MCF 10A (cell line): Measurements from ENCODE around the gene ERRFI1. TPM values are rescaled to one million over a fixed set of nuclear protein-coding genes. Genes with fewer than 3 reads are reported as not detected.
A peak's percentile ranks its signal among the peaks of the same experiment; 100 is the strongest.
"Not testable (repeated sequence)": the region's sequence is repeated elsewhere in the genome, so short reads cannot be mapped to it uniquely, and the experiment has no call there.

Source experiments
- BruUV-seq: library from RNA; stranded (reverse); fragments of 400-500 nt; replicated peaks from 2 replicates; lab custom pipeline; 2021; lab: Mats Ljungman, UMichigan
- CTCF ChIA-PET: fragments of 300-600 bp; sonication (Branson Sonifier 250); formaldehyde crosslinking; extraction: SDS; loops from one replicate; lab custom pipeline; 2021; ENCODE audit warnings: antibody characterized with exemption, inconsistent platforms; lab: Yijun Ruan, JAX
- POLR2A ChIA-PET: fragments of 300-600, 350-650 bp; sonication (Branson Sonifier 250); formaldehyde crosslinking; extraction: SDS; loops from one replicate; lab custom pipeline; 2020; ENCODE audit warnings: antibody characterized with exemption, inconsistent platforms; lab: Yijun Ruan, JAX
- DNase-seq: peaks from one replicate; pipeline ENCODE4 v3.0.0-alpha.2; 2018; ENCODE audit not compliant: unreplicated experiment
- H3K27ac Mint-ChIP-seq: one replicate; pipeline ENCODE4 v1.8.0; 2022; ENCODE audit warnings: mild to moderate bottlenecking, low read depth, mixed read lengths; ENCODE audit not compliant: unreplicated experiment
- H3K27me3 Mint-ChIP-seq: one replicate; pipeline ENCODE4 v1.8.0; 2022; ENCODE audit warnings: mixed read lengths; ENCODE audit not compliant: insufficient read depth, unreplicated experiment
- H3K36me3 Mint-ChIP-seq: one replicate; pipeline ENCODE4 v1.8.0; 2022; ENCODE audit warnings: mild to moderate bottlenecking, moderate library complexity, mixed read lengths; ENCODE audit not compliant: insufficient read depth, unreplicated experiment
- H3K4me1 Mint-ChIP-seq: one replicate; pipeline ENCODE4 v1.8.0; 2022; ENCODE audit warnings: mixed read lengths; ENCODE audit not compliant: insufficient read depth, unreplicated experiment
- H3K4me3 Mint-ChIP-seq: one replicate; pipeline ENCODE4 v1.8.0; 2022; ENCODE audit warnings: mild to moderate bottlenecking, moderate library complexity, mixed read lengths; ENCODE audit not compliant: unreplicated experiment
- H3K9me3 Mint-ChIP-seq: one replicate; pipeline ENCODE4 v1.8.0; 2022; ENCODE audit warnings: mixed read lengths; ENCODE audit not compliant: unreplicated experiment
- intact Hi-C: fragments of 100-400 bp; cut with micrococcal nuclease; formaldehyde crosslinking; loops from 2 replicates; pipeline ENCODE4 v1.14.1; 2022
- total RNA-seq: library from RNA; stranded (reverse); gene quantifications from 2 replicates; pipeline ENCODE4 v1.2.3, GENCODE V29; 2022
- TF ChIP-seq, protein P1 (sequence below): fragments of 200-600 bp; IDR thresholded peaks from one replicate; pipeline ENCODE4 v1.8.0; 2022; ENCODE audit warnings: antibody characterized with exemption, mild to moderate bottlenecking; ENCODE audit not compliant: unreplicated experiment

Gene ERRFI1
- total RNA-seq, 1 experiment from 2014 or later, result 111 TPM

DNA sequence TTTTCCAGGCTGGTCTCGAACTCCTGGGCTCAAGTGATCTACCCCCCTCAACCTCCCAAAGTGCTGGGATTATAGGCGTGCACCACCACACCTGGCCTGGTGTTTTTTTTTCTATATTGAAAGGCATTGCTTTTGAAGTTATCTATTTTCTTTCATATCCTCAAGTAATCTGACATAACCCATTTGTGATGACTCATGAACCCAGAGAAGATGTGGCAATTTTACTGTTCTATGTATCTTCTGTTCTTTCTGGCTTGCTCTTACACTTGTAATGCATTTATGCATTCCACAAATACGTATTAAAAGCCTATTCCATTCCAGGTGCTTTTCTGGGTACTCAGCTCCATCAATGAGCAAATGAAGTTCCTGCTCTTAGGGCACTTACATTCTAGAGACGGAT lies 29.9 kb upstream of the ERRFI1 start:
- intact Hi-C loops, result no loop called here

DNA sequence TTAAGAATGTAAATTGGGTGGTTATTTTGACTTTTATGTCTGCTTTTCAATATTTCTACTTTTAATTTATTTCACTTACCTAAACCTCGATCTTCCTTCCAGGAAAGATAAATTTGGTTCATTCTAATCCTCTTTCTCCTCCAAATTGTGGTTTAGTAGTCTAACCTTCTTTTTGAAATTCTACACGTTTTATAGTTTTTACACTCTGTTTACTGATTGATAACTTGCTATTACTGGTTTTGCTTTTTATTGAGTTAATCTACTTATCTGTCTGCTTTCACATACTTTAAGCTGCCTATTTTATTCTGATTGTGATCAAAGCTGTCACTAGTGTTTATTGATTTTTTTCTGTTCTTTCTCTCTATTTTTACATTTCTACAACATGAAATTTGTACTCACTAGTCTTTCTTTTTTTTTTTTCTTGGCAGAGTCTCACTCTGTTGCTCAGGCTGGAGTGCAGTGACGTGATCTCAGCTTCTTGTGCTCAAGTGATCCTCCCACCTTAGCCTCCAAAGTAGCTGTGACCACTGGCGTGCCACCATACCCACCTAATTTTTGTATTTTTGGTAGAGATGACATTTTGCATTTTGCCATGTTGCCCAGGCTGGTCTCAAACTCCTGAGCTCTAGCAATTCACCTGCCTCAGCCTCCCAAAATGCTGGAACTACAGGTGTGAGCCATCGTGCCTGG lies 27.9 kb upstream of the ERRFI1 start:
- H3K27me3 Mint-ChIP-seq, result no peaks in the 10 kb centered on the region

More for the DNA sequence above, 29.9 kb upstream of the ERRFI1 start:
- peak; percentile 82 for DNase-seq
- CTCF ChIA-PET, result interaction anchor here (0.6 to 1.1 kb wide), 2 partner anchors 17 to 24 kb away, joined by 3 to 4 read pairs; no protein-coding TSS in a partner anchor
- TF ChIP-seq, protein P1, sequence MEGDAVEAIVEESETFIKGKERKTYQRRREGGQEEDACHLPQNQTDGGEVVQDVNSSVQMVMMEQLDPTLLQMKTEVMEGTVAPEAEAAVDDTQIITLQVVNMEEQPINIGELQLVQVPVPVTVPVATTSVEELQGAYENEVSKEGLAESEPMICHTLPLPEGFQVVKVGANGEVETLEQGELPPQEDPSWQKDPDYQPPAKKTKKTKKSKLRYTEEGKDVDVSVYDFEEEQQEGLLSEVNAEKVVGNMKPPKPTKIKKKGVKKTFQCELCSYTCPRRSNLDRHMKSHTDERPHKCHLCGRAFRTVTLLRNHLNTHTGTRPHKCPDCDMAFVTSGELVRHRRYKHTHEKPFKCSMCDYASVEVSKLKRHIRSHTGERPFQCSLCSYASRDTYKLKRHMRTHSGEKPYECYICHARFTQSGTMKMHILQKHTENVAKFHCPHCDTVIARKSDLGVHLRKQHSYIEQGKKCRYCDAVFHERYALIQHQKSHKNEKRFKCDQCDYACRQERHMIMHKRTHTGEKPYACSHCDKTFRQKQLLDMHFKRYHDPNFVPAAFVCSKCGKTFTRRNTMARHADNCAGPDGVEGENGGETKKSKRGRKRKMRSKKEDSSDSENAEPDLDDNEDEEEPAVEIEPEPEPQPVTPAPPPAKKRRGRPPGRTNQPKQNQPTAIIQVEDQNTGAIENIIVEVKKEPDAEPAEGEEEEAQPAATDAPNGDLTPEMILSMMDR, result no peak
- Mint-ChIP-seq H3K27ac (peak overlapping the region; percentile 74), H3K4me3 (no peak overlapping the region), H3K27me3 (no peaks in the 10 kb centered on the region), H3K9me3 (no peaks in the 10 kb centered on the region), H3K4me1 (peaks cover 18% of the 10 kb centered on the region), H3K36me3 (peaks cover 5% of the 10 kb centered on the region)
- POLR2A ChIA-PET, result interaction anchor here (0.6 to 4.4 kb wide), 17 partner anchors 8 to 126 kb away, joined by 3 to 14 read pairs (median 4); no protein-coding TSS in a partner anchor
- BruUV-seq, result no TSS peak

DNA sequence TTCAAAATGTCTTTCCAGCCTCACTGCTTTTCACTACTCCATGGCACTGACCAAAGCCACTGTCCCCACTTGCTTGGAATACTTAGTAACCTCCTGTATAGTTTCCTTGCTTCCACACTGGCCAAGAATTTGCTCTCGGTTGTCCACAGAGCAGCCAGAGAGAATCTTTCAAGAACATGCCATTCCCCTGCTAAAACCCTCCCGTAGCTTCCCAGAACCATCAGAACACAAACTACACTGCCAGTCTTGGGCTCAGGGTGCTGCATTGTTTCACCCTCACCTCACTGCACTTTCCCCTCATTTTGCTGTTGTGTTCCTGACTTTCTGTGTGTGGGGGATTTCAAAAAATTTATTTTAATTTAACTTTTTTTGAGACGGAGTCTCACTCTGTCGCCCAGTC lies 25.5 kb upstream of the ERRFI1 start:
- H3K36me3 Mint-ChIP-seq, result peaks cover 5% of the 10 kb centered on the region
- no peak for DNase-seq
- no peak overlapping the region for H3K27ac Mint-ChIP-seq
- H3K4me3 Mint-ChIP-seq, result no peak overlapping the region
- ChIA-PET CTCF (no interaction called here), POLR2A (no interaction called here)
- H3K9me3 Mint-ChIP-seq, result no peaks in the 10 kb centered on the region
- TF ChIP-seq, protein P1, result no peak
- peaks cover 24% of the 10 kb centered on the region for H3K4me1 Mint-ChIP-seq
- H3K27me3 Mint-ChIP-seq, result no peaks in the 10 kb centered on the region
- intact Hi-C loops, result no loop called here
- BruUV-seq, result no TSS peak

More for the DNA sequence above, 27.9 kb upstream of the ERRFI1 start:
- ChIA-PET POLR2A (interaction anchor here (0.8 to 1.1 kb wide), 3 partner anchors 10 to 81 kb away, joined by 3 to 8 read pairs (median 3); no protein-coding TSS in a partner anchor), CTCF (no interaction called here)
- peaks cover 5% of the 10 kb centered on the region for H3K36me3 Mint-ChIP-seq
- intact Hi-C loops, result no loop called here
- no peaks in the 10 kb centered on the region for H3K9me3 Mint-ChIP-seq
- H3K4me1 Mint-ChIP-seq, result peaks cover 15% of the 10 kb centered on the region
- H3K27ac Mint-ChIP-seq, result no peak overlapping the region
- H3K4me3 Mint-ChIP-seq, result no peak overlapping the region
- DNase-seq, result no peak
- TF ChIP-seq, protein P1, result no peak
- no TSS peak for BruUV-seq

DNA sequence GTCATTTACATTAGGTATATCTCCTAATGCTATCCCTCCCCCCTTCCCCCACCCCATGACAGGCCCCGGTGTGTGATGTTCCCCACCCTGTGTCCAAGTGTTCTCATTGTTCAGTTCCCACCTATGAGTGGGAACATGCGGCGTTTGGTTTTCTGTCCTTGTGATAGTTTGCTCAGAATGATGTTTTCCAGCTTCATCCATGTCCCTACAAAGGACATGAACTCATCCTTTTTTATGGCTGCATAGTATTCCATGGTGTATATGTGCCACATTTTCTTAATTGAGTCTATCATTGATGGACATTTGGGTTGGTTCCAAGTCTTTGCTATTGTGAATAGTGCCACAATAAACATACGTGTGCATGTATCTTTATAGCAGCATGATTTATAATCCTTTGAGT lies 23.1 kb upstream of the ERRFI1 start:
- CTCF ChIA-PET, H3K36me3 Mint-ChIP-seq, DNase-seq, intact Hi-C loops, H3K4me3 Mint-ChIP-seq, H3K27ac Mint-ChIP-seq, H3K27me3 Mint-ChIP-seq, H3K9me3 Mint-ChIP-seq, BruUV-seq: not testable (repeated sequence)
- POLR2A ChIA-PET, result interaction anchor here (0.6 to 3.3 kb wide), 6 partner anchors 8 to 83 kb away, joined by 3 to 14 read pairs (median 4); no protein-coding TSS in a partner anchor
- H3K4me1 Mint-ChIP-seq, result peaks cover 16% of the 10 kb centered on the region
